ENCODE data around the gene PM20D1. TPM values are rescaled to one million over a fixed set of nuclear protein-coding genes. Genes with fewer than 3 reads are reported as not detected.

Gene PM20D1
- total and polyA plus RNA-seq, 9 donors, result 0.05 to 1.8 (median 0.74) TPM; not detected in 1

- no peaks in the 10 kb centered on the region for H3K4me1 ChIP-seq (ENCODE audit: insufficient read depth)
- no peak overlapping the region for H3K4me3 ChIP-seq
- TF ChIP-seq POLR2A (IDR thresholded peaks at IDR 0.05) (no peak), EP300 (IDR thresholded peaks at IDR 0.05) (no peak), CTCF (IDR thresholded peaks at IDR 0.05) (no peak)
- H3K36me3 ChIP-seq, result no peaks in the 10 kb centered on the region
- no peaks in the 10 kb centered on the region for H3K27me3 ChIP-seq
- intact Hi-C loops (cut with DNase I), result no loop called here
- H3K9me3 ChIP-seq, result no peaks in the 10 kb centered on the region
- H3K27ac ChIP-seq, result no peak overlapping the region
- DNase-seq, result no peak
These were observed 66.5 kb downstream of the PM20D1 start for GRCh38 chr1:205783433-205783795.

- no peak overlapping the region for H3K4me3 ChIP-seq
- H3K9me3 ChIP-seq, result no peaks in the 10 kb centered on the region
- WGBS, 3 donors, result 71 to 79% (median 73%) methylated on average over 4 of the region's 4 CpGs
- TF ChIP-seq EP300 (IDR thresholded peaks at IDR 0.05) (no peak), CTCF (IDR thresholded peaks at IDR 0.05) (no peak), POLR2A (IDR thresholded peaks at IDR 0.05) (no peak)
- no peaks in the 10 kb centered on the region for H3K27me3 ChIP-seq
- intact Hi-C loops (cut with DNase I), result no loop called here
- H3K4me1 ChIP-seq (ENCODE audit: insufficient read depth), result no peaks in the 10 kb centered on the region
- H3K27ac ChIP-seq, result no peak overlapping the region
- H3K36me3 ChIP-seq, result no peaks in the 10 kb centered on the region
- no peak for DNase-seq
These were observed 67.1 kb downstream of the PM20D1 start for GRCh38 chr1:205782627-205783432.

GRCh38 chr1:205780335-205780734 lies 69.6 kb downstream of the PM20D1 start:
- 88 to 91% (median 89%) methylated on average over 5 of the region's 5 CpGs for WGBS, 3 donors
- no peak overlapping the region for H3K27ac ChIP-seq
- no peaks in the 10 kb centered on the region for H3K36me3 ChIP-seq
- no peak overlapping the region for H3K4me3 ChIP-seq
- no peak for TF ChIP-seq POLR2A (IDR thresholded peaks at IDR 0.05)
- no peak for TF ChIP-seq EP300 (IDR thresholded peaks at IDR 0.05)
- TF ChIP-seq CTCF (IDR thresholded peaks at IDR 0.05), result no peak
- DNase-seq, result no peak
- no peaks in the 10 kb centered on the region for H3K4me1 ChIP-seq (ENCODE audit: insufficient read depth)
- intact Hi-C loops (cut with DNase I), result no loop called here
- no peaks in the 10 kb centered on the region for H3K9me3 ChIP-seq
- H3K27me3 ChIP-seq, result no peaks in the 10 kb centered on the region

Other genes starting within 250 kb of the PM20D1 start
- 10 to 100 TPM; 16.3 to 69.5 (median 55.1) TPM for gene ELK4, start 218.1 kb downstream of the PM20D1 start, total RNA-seq
- 10 to 100 TPM in 1 of 2 donors, 1 to 10 TPM in 1; 5.8 to 14.0 TPM for gene ELK4, start 218.1 kb downstream of the PM20D1 start, polyA plus RNA-seq
- 1 to 10 TPM; 1.5 to 9.5 (median 5.8) TPM for gene SLC45A3, start 169.6 kb downstream of the PM20D1 start, total RNA-seq
- gene SLC45A3, start 169.6 kb downstream of the PM20D1 start, polyA plus RNA-seq, result 1 to 10 TPM; 3.4 to 3.5 TPM
- 100 to 1,000 TPM; 104 to 335 (median 244) TPM for gene NUCKS1, start 100.0 kb downstream of the PM20D1 start, total RNA-seq
- gene NUCKS1, start 100.0 kb downstream of the PM20D1 start, polyA plus RNA-seq, result 100 to 1,000 TPM in 1 of 2 donors, 10 to 100 TPM in 1; 79.4 to 150 TPM
- gene RAB29, start 74.7 kb downstream of the PM20D1 start, total RNA-seq, result 10 to 100 TPM in 4 of 7 donors, 1 to 10 TPM in 3; 7.2 to 16.1 (median 10.1) TPM
- gene RAB29, start 74.7 kb downstream of the PM20D1 start, polyA plus RNA-seq, result 10 to 100 TPM in 1 of 2 donors, 1 to 10 TPM in 1; 8.3 to 16.4 TPM
- 10 to 100 TPM; 12.5 to 45.0 (median 33.5) TPM for gene SLC41A1, start 36.9 kb downstream of the PM20D1 start, total RNA-seq
- 10 to 100 TPM; 17.8 to 75.9 TPM for gene SLC41A1, start 36.9 kb downstream of the PM20D1 start, polyA plus RNA-seq
- gene SLC26A9, start 93.3 kb upstream of the PM20D1 start, total RNA-seq, result 1 to 10 TPM in 1 of 7 donors, under 1 TPM in 4, not detected in 2; 0.07 to 6.7 (median 0.13) TPM
- under 1 TPM in 1 of 2 donors, not detected in 1; 0.08 TPM for gene SLC26A9, start 93.3 kb upstream of the PM20D1 start, polyA plus RNA-seq
- 1 to 10 TPM in 6 of 7 donors, under 1 TPM in 1; 0.12 to 5.2 (median 3.6) TPM for gene RAB7B, start 153.3 kb upstream of the PM20D1 start, total RNA-seq
- gene RAB7B, start 153.3 kb upstream of the PM20D1 start, polyA plus RNA-seq, result 10 to 100 TPM in 1 of 2 donors, 1 to 10 TPM in 1; 3.0 to 11.5 TPM
- gene CTSE, start 173.8 kb upstream of the PM20D1 start, total RNA-seq, result 1 to 10 TPM in 1 of 7 donors, under 1 TPM in 3, not detected in 3; 0.13 to 1.1 (median 0.70) TPM
- gene CTSE, start 173.8 kb upstream of the PM20D1 start, polyA plus RNA-seq, result under 1 TPM in 1 of 2 donors, not detected in 1; 0.88 TPM
- gene RHEX, start 203.0 kb upstream of the PM20D1 start, total RNA-seq, result 10 to 100 TPM in 1 of 7 donors, 1 to 10 TPM in 3, under 1 TPM in 2, not detected in 1; 0.15 to 13.3 (median 1.8) TPM
- 1 to 10 TPM in 1 of 2 donors, under 1 TPM in 1; 0.90 to 2.3 TPM for gene RHEX, start 203.0 kb upstream of the PM20D1 start, polyA plus RNA-seq